DMS153 treated with DMSO at 0.1 percent for 48 hours (cell line): ENCODE data around the gene TMC8.

Experiments
- DNase-seq: peaks from one replicate; lab custom pipeline; 2025; ENCODE audit not compliant: unreplicated experiment; lab: John Stamatoyannopoulos, UW

The TMC8 gene

DNA sequence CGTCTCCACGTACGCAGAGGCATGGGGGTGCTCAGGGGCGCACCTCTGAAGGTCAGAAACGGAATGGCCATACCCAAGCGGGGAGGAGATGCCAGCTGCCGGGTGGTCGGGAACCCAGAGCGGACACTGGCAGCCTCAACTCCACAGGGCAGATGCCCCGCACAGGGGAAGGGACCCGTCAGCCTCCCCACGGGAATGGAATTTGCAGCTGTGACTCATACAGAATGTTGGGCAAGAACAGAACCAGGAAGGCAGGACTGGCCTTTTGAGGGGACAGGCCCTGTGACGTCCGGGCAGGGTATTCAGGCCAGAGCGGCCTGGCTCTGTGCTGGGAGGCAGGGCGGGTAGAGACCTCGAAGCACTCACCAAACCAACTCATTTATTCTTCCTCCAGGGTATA is 48.8 kb downstream of the TMC8 start:
- no peak for DNase-seq

DNA sequence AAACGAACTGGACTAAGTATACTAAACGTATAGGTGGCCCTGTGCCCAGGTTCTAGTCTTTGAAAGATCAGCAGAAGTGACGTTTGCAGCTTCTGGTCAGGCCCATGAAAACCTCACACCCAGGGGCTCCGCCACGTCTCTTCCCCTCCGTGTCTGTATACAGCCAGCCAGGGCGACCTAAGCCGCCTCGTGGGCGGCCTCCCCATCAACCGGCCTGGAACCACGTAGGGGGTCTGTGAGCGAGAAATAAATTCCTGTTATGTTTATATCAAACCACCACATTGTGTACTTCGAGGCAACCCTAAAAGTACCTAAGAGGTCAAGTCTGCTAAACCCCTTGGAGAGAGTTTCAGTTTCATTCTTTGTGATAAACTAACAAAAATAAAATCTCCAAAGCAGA is 49.5 kb downstream of the TMC8 start:
- no peak for DNase-seq

DNA sequence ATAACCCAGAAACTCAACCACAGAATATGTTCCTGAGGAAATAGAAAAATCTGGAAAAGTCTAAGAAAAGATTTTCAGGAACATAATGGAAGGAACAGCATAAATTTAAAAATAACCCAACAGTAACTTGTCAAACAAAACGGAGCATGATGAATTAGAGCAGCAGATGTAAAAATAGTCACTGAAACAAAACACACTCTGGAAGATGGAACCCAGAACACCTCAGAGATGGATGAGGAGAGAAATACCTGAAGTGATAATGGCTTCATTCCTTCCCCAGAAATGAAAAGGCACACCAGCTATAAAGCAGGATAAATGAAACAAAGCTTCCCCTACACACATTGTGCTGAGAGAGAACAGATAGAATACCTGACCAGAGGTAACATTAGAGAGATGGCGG is 49.9 kb downstream of the TMC8 start:
- no peak for DNase-seq

DNA sequence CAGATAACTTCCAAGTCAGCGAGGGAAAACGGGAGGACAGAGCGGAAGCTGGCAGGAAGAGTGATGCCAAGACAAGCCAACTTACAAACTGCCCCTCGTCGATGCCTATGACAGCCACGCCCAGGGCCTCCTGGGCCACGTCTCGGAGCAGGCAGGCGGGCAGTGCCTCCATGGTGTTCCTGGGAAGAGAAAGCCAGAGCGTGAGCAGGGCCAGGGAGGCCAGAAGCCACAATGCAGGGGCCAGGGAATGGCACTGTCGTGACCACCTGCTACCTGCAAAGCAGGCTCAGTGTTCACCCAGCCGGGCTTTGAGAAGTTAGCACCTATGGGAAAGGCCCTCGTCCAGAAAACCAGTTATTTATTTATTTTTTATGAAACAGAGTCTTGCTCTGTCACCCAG is 51.9 kb downstream of the TMC8 start:
- DNase-seq, result no peak

DNA sequence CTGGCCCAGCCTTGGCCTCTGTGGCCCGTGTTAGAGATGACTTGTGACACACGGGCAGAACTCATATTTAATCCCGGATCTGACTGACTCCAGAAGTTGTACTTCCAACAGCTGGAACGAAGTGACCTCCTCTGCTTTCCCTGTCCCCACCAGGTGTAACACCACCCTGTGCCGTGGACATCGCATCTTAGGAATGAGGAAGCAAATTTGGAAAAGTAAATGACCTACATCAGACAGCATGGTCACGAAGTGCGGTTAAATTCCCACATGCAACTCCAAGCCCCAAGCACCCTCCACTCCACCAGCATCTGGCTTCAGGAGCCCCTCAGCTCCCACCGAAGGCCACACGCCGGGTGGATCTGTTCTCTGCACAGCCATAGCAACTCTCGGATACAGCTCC is 53.3 kb downstream of the TMC8 start:
- no peak for DNase-seq

DNA sequence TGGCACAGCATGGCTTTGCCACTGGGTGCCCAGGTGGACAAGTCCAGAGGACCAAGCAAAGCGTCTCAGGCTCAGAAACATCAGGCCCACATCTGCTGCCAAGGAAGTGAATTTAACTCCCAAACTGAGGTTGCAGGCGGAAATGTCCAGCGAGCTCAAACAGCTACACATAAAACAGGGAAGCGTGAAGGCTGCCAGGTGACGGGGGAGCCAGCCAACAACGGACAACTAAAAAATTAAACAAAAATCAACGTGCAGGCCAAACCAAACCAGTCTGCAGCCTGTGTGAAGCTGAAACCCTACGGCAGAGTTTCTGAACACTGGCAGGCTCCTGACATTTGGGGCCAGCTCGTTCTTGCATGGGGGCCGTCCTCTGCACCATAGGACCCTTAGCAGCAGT is 53.8 kb downstream of the TMC8 start:
- DNase-seq, result no peak

DNA sequence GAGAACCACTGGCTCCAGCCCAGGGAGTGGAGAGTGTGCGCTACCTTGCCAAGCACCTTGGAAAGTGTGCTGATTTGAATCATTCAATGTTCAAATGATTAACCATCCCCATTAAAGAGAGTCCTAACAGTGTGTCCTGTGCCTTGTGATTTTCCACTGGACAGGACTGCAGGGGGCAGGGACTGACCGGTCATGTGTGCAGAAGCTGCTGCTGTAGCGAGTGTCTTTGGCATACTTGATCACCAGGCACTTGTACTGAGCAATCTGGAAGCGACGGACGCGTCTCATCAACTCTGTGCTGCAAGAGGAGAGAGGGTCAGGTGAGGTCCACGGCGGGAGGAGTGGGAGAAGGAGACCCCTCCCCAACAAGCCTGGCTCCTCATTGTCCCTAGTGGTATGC is 54.3 kb downstream of the TMC8 start:
- no peak for DNase-seq

DNA sequence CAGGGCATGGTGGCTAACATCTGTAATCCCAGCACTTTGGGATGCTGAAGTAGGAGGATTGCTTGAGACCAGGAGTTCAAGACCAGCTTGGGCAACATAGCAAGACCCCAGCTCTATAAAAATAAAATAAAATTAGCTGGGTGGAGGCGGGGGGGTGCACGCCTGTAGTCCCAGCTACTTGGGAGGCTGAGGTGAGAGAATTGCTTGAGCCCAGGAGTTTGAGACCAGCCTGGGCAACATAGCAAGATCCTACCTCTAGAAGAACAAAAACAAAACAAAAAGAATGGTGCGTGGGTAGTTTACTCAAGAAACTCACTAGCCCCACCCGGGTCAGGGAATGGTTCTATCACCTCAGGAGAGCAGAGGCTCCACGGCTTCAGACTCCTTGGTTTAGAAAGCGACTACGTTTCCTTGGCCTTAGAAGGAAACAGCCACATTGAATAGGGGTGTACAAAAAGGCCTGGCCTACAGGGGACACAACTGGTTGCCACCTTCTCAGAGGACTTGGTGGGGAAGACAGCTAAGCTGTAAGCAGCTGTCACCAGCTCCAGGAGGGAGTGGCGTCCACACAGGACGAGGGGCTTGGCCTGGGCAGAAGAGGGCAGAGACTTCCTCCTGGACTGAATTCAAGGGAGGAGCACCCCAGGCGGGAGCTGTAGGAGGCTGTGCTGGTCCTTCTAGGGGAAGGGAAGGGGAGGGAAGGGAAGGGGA is 55.6 kb downstream of the TMC8 start:
- no peak for DNase-seq

DNA sequence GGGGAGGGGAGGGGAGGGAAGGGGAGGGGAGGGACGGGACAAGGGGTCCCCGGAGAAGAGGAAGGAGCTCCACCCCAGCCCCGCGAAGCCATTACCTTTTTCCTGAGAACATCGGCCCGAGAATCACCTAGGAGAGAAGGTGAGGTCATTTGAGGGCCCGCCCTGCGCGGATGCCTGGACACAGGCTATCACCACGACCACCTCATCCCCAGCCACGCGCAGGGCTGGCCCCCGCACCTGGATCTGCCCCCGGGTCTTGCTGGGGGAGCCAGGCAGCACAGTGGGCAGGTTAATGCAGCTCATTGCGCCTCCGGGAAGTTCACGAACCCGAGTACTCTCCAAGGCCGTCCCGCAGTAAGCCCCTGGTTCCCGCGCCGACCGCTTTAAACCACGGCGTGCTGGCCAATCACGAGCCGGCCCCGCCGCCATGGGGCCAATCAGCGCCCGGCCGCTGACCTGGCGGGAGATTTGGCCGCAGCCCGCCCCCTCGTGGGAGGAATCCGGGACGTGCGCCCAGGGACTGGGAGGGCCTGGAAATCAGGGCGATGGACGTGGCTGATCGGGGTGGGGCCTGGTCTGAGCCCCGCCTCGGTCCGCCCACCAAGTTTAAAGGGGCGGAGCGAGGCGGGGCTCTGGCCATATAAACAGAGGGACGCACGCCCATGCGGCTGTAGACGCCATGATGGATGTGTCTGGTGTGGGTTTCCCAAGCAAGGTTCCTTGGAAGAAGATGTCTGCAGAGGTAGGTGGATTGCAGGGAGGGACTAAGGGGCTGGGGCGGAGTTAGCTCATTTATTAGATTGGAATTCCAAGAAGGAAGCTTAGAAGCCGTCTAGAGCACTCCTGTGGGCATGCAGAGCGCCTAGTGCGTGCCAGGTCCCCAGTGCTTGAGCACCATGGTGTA is 56.4 kb downstream of the TMC8 start, which contains the start of the genes AFMID and TK1:
AFMID (plus strand) TSS at position 671 of the 904 bp plus-strand sequence; CDS start at position 680, 9 bp downstream.
TK1 (minus strand) TSS at position 361 of the 904 bp plus-strand sequence; CDS start at position 303, 58 bp downstream.
- DNase-seq, result peak; percentile 96
